GM12801 (cell line): ENCODE measurements around the gene PPTC7.

ENCODE experiments used
- TF ChIP-seq, protein P1 (sequence below): IDR thresholded peaks from one replicate; pipeline ENCODE4 v1.5.1; 2011; ENCODE audit warnings: control low read depth; ENCODE audit not compliant: insufficient read length; ENCODE audit errors: extremely low read depth

The PPTC7 gene

DNA sequence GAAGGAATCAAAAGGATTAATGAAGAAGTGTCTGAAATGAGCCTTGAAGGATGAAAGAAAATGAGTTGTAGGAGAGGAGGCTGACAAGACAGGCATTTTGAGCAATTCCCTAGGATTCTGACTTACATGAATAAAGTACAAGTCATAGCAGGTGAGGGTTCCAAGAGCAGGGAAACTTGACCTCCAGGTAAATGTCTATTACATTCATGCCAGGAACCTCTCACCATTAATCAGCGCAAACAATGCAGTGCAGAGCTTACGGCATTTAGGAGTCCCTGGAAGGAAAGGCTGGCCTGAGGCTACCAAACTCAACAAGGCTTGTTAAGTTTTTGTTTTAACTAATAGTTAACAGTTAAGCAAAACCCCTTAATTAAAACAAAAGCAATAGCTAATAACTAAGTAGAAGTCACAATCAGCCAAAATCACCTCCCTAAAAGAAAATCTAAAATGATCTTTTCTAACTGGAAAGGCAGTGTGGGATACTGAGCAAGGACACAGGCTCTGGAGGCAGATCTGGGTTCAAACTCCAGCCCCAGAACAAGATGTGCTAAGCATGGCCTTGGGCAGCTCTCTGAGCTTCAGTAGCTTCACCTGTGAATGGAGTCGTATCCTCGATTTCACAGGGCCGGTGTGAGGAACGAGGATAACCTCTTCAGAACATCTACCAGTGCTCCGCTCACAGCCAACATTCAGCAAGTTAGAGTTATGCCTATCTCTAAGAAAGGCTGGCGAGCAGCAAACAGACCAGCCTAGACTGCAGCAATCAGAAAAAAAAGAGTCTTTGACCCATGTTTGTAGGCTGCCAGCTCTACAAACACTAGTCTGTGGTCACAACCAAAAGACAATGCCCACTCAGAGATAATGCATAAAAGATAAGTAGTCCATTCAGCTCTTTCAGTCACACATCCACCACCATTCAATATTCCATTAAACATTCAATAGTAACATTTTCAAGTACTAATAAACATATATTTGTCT is 16.9 kb downstream of the PPTC7 start:
- TF ChIP-seq, protein P1, sequence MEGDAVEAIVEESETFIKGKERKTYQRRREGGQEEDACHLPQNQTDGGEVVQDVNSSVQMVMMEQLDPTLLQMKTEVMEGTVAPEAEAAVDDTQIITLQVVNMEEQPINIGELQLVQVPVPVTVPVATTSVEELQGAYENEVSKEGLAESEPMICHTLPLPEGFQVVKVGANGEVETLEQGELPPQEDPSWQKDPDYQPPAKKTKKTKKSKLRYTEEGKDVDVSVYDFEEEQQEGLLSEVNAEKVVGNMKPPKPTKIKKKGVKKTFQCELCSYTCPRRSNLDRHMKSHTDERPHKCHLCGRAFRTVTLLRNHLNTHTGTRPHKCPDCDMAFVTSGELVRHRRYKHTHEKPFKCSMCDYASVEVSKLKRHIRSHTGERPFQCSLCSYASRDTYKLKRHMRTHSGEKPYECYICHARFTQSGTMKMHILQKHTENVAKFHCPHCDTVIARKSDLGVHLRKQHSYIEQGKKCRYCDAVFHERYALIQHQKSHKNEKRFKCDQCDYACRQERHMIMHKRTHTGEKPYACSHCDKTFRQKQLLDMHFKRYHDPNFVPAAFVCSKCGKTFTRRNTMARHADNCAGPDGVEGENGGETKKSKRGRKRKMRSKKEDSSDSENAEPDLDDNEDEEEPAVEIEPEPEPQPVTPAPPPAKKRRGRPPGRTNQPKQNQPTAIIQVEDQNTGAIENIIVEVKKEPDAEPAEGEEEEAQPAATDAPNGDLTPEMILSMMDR = no peak

GRCh38 chr12:110564471-110564991 is 18.6 kb downstream of the PPTC7 start:
- TF ChIP-seq, protein P1 = no peak

DNA sequence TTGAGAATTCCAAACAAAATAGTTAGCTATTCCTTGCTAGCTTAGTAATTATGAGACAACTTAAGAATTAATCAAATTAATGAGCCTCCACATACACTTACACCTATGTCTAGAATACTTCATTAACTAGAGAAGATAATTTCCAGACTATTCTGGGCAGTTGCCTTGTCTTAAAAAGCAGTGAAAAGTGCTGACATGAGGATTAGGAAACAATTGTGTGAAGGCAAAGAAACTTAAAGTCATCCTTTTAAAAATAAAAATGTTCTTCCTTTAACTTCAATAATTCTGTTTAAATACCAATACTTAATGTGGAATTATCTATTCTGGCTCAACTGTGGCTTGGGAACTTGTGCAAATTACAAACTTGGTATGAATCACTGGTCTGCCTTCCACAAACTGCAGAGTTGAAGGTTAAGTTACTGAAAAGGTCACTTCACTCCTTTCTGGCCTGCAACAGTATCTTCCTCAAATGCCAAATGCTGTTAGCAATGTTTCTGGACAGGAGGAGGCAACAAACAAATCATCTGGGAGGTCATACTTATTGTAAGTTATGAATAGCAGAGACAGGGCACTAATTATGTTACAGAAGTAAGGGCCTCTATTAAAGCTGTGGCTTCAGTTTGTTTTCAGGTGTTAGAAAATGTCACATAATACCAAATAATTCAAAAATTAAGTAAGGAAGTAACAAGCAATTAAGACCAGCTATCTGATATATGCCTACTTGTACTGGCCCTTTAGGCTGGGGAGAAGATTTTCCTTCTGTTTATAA is 19.2 kb downstream of the PPTC7 start:
- TF ChIP-seq, protein P1 = no peak

- TF ChIP-seq, protein P1 = no peak
Measured at GRCh38 chr12:110561471-110562201, 21.5 kb downstream of the PPTC7 start.

GRCh38 chr12:110560946-110561345 is 22.2 kb downstream of the PPTC7 start:
- TF ChIP-seq, protein P1 = no peak

- TF ChIP-seq, protein P1 = no peak
Measured at GRCh38 chr12:110560048-110560447, 23.1 kb downstream of the PPTC7 start.
